ENCODE data around the gene ELOVL1. TPM values are rescaled to one million over a fixed set of nuclear protein-coding genes. Genes with fewer than 3 reads are reported as not detected.
A peak's percentile ranks its signal among the peaks of the same experiment; 100 is the strongest.

ELOVL1 gene
- total RNA-seq, 1 donor from 2014 or later = 82.7 TPM

GRCh38 chr1:43395523-43395922, 27.7 kb upstream of the ELOVL1 start:
- no peak overlapping the region for H3K27ac Mint-ChIP-seq
- peaks cover 17% of the 10 kb centered on the region for H3K36me3 Mint-ChIP-seq (ENCODE audit: low read depth)
- H3K9me3 Mint-ChIP-seq = no peaks in the 10 kb centered on the region
- no peak for DNase-seq (ENCODE audit: low spot score)
- no peaks in the 10 kb centered on the region for H3K27me3 Mint-ChIP-seq (ENCODE audit: low read depth)
- intact Hi-C loops (cut with micrococcal nuclease) = no loop called here
- no peak overlapping the region for H3K4me3 Mint-ChIP-seq (ENCODE audit: low read depth)
- peaks cover 5% of the 10 kb centered on the region for H3K4me1 Mint-ChIP-seq (ENCODE audit: low read depth)

GRCh38 chr1:43392702-43393101, 24.9 kb upstream of the ELOVL1 start:
- H3K9me3 Mint-ChIP-seq = no peaks in the 10 kb centered on the region
- intact Hi-C loops (cut with micrococcal nuclease) = no loop called here
- peaks cover 27% of the 10 kb centered on the region for H3K36me3 Mint-ChIP-seq (ENCODE audit: low read depth)
- no peak overlapping the region for H3K4me3 Mint-ChIP-seq (ENCODE audit: low read depth)
- DNase-seq (ENCODE audit: low spot score) = no peak
- no peak overlapping the region for H3K27ac Mint-ChIP-seq
- H3K27me3 Mint-ChIP-seq (ENCODE audit: low read depth) = no peaks in the 10 kb centered on the region
- peaks cover 20% of the 10 kb centered on the region for H3K4me1 Mint-ChIP-seq (ENCODE audit: low read depth)

- H3K4me1 Mint-ChIP-seq (ENCODE audit: low read depth) = peaks cover 20% of the 10 kb centered on the region
- no peaks in the 10 kb centered on the region for H3K27me3 Mint-ChIP-seq (ENCODE audit: low read depth)
- no peaks in the 10 kb centered on the region for H3K9me3 Mint-ChIP-seq
- intact Hi-C loops (cut with micrococcal nuclease) = loop anchor here (1.0 kb wide), 1 partner anchor 21 kb away; the partner anchor contains the start of gene ELOVL1
- peak; percentile 91 for DNase-seq (ENCODE audit: low spot score)
- H3K4me3 Mint-ChIP-seq (ENCODE audit: low read depth) = peak within 1 kb of the TSS; percentile 100
- H3K36me3 Mint-ChIP-seq (ENCODE audit: low read depth) = peaks cover 43% of the 10 kb centered on the region
- peak within 1 kb of the TSS; percentile 88 for H3K27ac Mint-ChIP-seq
These were observed 21.8 kb upstream of the ELOVL1 start, which contains the start of the genes MED8 and SZT2 for GRCh38 chr1:43389326-43390313. Gene MED8 (minus strand): TSS chr1:43389800. CDS start chr1:43389764, 36 bp downstream. Gene SZT2 (plus strand): TSS chr1:43389899. CDS start chr1:43389969, 70 bp downstream.

- intact Hi-C loops (cut with micrococcal nuclease) = loop anchor here (1.0 kb wide), 1 partner anchor 20 kb away; the partner anchor contains the start of gene ELOVL1
- H3K9me3 Mint-ChIP-seq = no peaks in the 10 kb centered on the region
- no peaks in the 10 kb centered on the region for H3K27me3 Mint-ChIP-seq (ENCODE audit: low read depth)
- H3K27ac Mint-ChIP-seq = peak overlapping the region; percentile 38
- DNase-seq (ENCODE audit: low spot score) = no peak
- peaks cover 44% of the 10 kb centered on the region for H3K36me3 Mint-ChIP-seq (ENCODE audit: low read depth)
- H3K4me1 Mint-ChIP-seq (ENCODE audit: low read depth) = peaks cover 20% of the 10 kb centered on the region
- H3K4me3 Mint-ChIP-seq (ENCODE audit: low read depth) = peak overlapping the region; percentile 100
These were observed 20.8 kb upstream of the ELOVL1 start for GRCh38 chr1:43388613-43389012.

- intact Hi-C loops (cut with micrococcal nuclease) = no loop called here
- Mint-ChIP-seq H3K4me1 (ENCODE audit: low read depth) (peaks cover 20% of the 10 kb centered on the region), H3K9me3 (no peaks in the 10 kb centered on the region), H3K4me3 (ENCODE audit: low read depth) (peak overlapping the region; percentile 100), H3K27ac (peak overlapping the region; percentile 38), H3K36me3 (ENCODE audit: low read depth) (peaks cover 49% of the 10 kb centered on the region), H3K27me3 (ENCODE audit: low read depth) (no peaks in the 10 kb centered on the region)
- DNase-seq (ENCODE audit: low spot score) = no peak
These were observed 20.3 kb upstream of the ELOVL1 start for GRCh38 chr1:43387976-43388599.

GRCh38 chr1:43386676-43387075, 18.9 kb upstream of the ELOVL1 start:
- Mint-ChIP-seq H3K9me3 (no peaks in the 10 kb centered on the region), H3K36me3 (ENCODE audit: low read depth) (peaks cover 60% of the 10 kb centered on the region), H3K4me1 (ENCODE audit: low read depth) (peaks cover 16% of the 10 kb centered on the region), H3K27ac (no peak overlapping the region), H3K4me3 (ENCODE audit: low read depth) (no peak overlapping the region), H3K27me3 (ENCODE audit: low read depth) (no peaks in the 10 kb centered on the region)
- no peak for DNase-seq (ENCODE audit: low spot score)
- intact Hi-C loops (cut with micrococcal nuclease) = no loop called here

- peaks cover 6% of the 10 kb centered on the region for H3K4me1 Mint-ChIP-seq (ENCODE audit: low read depth)
- no peak overlapping the region for H3K27ac Mint-ChIP-seq
- H3K4me3 Mint-ChIP-seq (ENCODE audit: low read depth) = no peak overlapping the region
- DNase-seq (ENCODE audit: low spot score) = no peak
- no peaks in the 10 kb centered on the region for H3K9me3 Mint-ChIP-seq
- H3K27me3 Mint-ChIP-seq (ENCODE audit: low read depth) = no peaks in the 10 kb centered on the region
- intact Hi-C loops (cut with micrococcal nuclease) = no loop called here
- peaks cover 67% of the 10 kb centered on the region for H3K36me3 Mint-ChIP-seq (ENCODE audit: low read depth)
These were observed 15.6 kb upstream of the ELOVL1 start for GRCh38 chr1:43383449-43383848.

- peaks cover 2% of the 10 kb centered on the region for H3K4me1 Mint-ChIP-seq (ENCODE audit: low read depth)
- H3K27me3 Mint-ChIP-seq (ENCODE audit: low read depth) = no peaks in the 10 kb centered on the region
- H3K9me3 Mint-ChIP-seq = no peaks in the 10 kb centered on the region
- H3K4me3 Mint-ChIP-seq (ENCODE audit: low read depth) = no peak overlapping the region
- no peak overlapping the region for H3K27ac Mint-ChIP-seq
- no peak for DNase-seq (ENCODE audit: low spot score)
- peaks cover 61% of the 10 kb centered on the region for H3K36me3 Mint-ChIP-seq (ENCODE audit: low read depth)
- intact Hi-C loops (cut with micrococcal nuclease) = no loop called here
These were observed 14.4 kb upstream of the ELOVL1 start for GRCh38 chr1:43382027-43382779.

- H3K4me1 Mint-ChIP-seq (ENCODE audit: low read depth) = peaks cover 2% of the 10 kb centered on the region
- H3K36me3 Mint-ChIP-seq (ENCODE audit: low read depth) = peaks cover 56% of the 10 kb centered on the region
- H3K27me3 Mint-ChIP-seq (ENCODE audit: low read depth) = no peaks in the 10 kb centered on the region
- H3K27ac Mint-ChIP-seq = peak overlapping the region; percentile 6
- H3K4me3 Mint-ChIP-seq (ENCODE audit: low read depth) = no peak overlapping the region
- DNase-seq (ENCODE audit: low spot score) = no peak
- intact Hi-C loops (cut with micrococcal nuclease) = no loop called here
- no peaks in the 10 kb centered on the region for H3K9me3 Mint-ChIP-seq
These were observed 13.8 kb upstream of the ELOVL1 start for GRCh38 chr1:43381612-43382011.

GRCh38 chr1:43379476-43379875, 11.7 kb upstream of the ELOVL1 start:
- DNase-seq (ENCODE audit: low spot score) = no peak
- Mint-ChIP-seq H3K4me3 (ENCODE audit: low read depth) (no peak overlapping the region), H3K4me1 (ENCODE audit: low read depth) (peaks cover 2% of the 10 kb centered on the region), H3K36me3 (ENCODE audit: low read depth) (peaks cover 41% of the 10 kb centered on the region), H3K9me3 (no peaks in the 10 kb centered on the region), H3K27ac (no peak overlapping the region), H3K27me3 (ENCODE audit: low read depth) (no peaks in the 10 kb centered on the region)
- intact Hi-C loops (cut with micrococcal nuclease) = no loop called here

GRCh38 chr1:43377831-43378230, 10.0 kb upstream of the ELOVL1 start:
- intact Hi-C loops (cut with micrococcal nuclease) = no loop called here
- Mint-ChIP-seq H3K36me3 (ENCODE audit: low read depth) (peaks cover 28% of the 10 kb centered on the region), H3K4me1 (ENCODE audit: low read depth) (peaks cover 2% of the 10 kb centered on the region), H3K4me3 (ENCODE audit: low read depth) (no peak overlapping the region), H3K9me3 (no peaks in the 10 kb centered on the region), H3K27ac (no peak overlapping the region), H3K27me3 (ENCODE audit: low read depth) (no peaks in the 10 kb centered on the region)
- DNase-seq (ENCODE audit: low spot score) = no peak

GRCh38 chr1:43376723-43377235, 9.0 kb upstream of the ELOVL1 start:
- Mint-ChIP-seq H3K27me3 (ENCODE audit: low read depth) (no peaks in the 10 kb centered on the region), H3K27ac (no peak overlapping the region)
- intact Hi-C loops (cut with micrococcal nuclease) = no loop called here

More at GRCh38 chr1:43376723-43377235, 9.0 kb upstream of the ELOVL1 start:
- DNase-seq (ENCODE audit: low spot score) = no peak
- Mint-ChIP-seq H3K36me3 (ENCODE audit: low read depth) (peaks cover 21% of the 10 kb centered on the region), H3K4me3 (ENCODE audit: low read depth) (no peak overlapping the region), H3K9me3 (no peaks in the 10 kb centered on the region), H3K4me1 (ENCODE audit: low read depth) (peaks cover 2% of the 10 kb centered on the region)
